ENCODE data around the gene KRT6C.
"Not testable (repeated sequence)": the region's sequence is repeated elsewhere in the genome, so short reads cannot be mapped to it uniquely, and the experiment has no call there.

KRT6C gene

GRCh38 chr12:52454411-52455201 lies 19.0 kb downstream of the KRT6C start:
- DNase-seq, result no peak

DNA sequence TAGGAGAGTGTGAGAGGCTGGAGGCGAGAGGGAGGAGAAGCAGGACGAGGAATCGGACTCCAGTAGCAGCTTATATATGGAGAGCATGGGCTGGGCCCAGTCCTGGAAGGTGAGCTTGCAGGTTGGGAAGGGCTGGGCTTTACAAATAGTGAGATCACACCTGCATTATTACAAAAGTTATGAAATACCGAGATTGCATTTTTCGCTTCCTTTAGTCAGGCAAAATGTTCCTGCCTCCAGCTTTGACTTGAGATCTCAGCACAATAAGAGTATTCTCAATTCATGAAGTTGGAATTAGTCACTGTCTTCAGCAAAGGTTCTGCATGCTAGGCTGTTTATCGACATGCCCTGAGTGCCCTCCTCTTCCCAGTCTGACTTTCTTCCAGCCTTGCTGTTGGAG lies 21.5 kb downstream of the KRT6C start, which contains the start of gene KRT6B:
KRT6B (minus strand) TSS at position 46 of the 400 bp plus-strand sequence. CDS start 68 bp downstream, outside the sequence.
- no peak for DNase-seq

DNA sequence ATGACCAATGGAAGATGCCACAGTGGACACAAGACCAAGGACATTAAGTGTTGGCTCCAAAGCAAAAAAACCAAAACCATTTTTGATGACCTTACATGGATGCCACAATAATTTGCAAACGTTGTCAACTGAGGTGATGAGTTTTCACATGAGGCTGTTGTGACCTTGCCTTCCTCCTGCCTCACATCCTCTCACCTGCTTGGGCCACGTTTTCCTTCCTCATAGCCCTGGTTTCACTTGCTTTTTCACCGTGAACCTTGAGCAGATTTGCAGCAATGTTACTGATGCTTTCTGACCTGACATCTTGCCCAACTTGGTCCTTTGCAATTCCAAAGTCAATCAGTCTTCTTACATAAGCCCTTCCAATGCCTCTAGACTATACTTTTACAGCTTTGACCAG lies 25.4 kb downstream of the KRT6C start:
- DNase-seq, result no peak

DNA sequence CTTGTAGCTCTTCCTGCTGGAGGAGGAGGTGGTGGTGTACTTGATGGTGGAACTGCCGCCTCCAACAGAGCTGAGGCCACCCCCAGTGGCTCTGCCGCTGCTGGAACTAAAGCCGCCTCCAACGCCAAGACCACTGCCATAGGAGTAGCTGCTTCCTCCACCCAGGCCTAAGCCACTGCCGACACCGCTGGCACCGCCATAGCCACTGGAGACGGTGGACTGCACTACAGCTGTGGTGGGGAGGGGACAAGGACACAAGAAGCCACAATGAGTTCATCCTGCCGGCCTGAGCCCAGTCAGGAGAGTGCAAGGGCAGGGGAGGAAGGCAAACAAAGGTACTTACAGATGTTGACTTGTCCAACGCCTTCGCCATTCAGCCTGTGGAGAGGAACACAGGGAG lies 26.4 kb downstream of the KRT6C start:
- DNase-seq, result not testable (repeated sequence)

DNA sequence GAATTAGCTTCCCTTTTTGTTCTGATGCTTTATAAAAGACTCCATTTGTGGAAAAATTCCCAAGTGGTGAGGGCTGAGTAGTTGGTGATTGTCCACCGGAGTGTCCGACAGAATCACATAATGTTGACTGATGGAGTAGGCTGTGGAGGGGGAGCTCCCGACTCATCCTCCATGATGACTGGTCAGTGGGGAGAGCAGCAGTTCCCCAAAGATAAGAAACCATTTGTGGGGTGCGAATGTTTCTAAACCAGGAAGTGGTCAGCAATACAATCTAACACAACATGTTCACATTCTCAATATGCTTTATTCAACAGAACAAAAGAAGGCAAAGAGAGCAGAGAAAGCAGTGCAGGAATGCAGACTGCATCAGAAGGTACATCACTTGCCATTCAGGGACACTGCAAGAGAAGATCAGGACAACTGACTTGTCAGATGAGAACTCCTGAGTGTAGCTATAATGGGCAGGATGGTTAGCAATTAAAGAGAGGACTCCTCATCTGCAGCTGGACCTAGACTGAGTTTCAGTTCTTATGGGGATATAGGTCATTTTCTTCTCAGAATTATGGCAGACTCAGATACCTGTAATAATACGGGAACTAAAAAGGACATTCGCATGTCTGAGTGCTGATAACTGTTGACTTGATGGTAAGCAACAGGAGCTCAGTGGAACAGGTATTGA lies 27.1 kb downstream of the KRT6C start:
- DNase-seq, result no peak

- no peak for DNase-seq
Observed at GRCh38 chr12:52445876-52446275, 27.7 kb downstream of the KRT6C start.

- no peak for DNase-seq
Observed at GRCh38 chr12:52444647-52445595, 28.7 kb downstream of the KRT6C start.

DNA sequence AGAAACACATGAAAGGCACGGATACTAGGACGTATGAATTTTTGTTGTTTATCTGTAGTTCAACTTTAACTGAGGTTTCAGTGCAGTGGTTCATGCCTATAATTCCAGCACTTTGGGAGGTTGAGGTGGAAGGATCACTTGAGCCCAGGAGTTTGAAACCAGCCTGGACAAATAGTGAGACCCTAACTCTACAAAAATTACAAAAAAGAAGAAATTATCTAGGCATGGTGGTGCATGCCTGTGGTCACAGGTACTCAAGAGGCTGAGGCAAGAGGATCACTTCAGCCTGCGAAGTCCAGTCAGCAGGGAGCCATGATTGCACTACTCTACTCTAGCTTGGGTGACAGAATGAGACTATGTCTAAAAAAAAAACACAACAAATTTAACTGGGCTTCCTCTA lies 29.6 kb downstream of the KRT6C start:
- no peak for DNase-seq

- no peak for DNase-seq
Observed at GRCh38 chr12:52442600-52443061, 31.0 kb downstream of the KRT6C start.

- no peak for DNase-seq
Observed at GRCh38 chr12:52441320-52441911, 32.2 kb downstream of the KRT6C start.

DNA sequence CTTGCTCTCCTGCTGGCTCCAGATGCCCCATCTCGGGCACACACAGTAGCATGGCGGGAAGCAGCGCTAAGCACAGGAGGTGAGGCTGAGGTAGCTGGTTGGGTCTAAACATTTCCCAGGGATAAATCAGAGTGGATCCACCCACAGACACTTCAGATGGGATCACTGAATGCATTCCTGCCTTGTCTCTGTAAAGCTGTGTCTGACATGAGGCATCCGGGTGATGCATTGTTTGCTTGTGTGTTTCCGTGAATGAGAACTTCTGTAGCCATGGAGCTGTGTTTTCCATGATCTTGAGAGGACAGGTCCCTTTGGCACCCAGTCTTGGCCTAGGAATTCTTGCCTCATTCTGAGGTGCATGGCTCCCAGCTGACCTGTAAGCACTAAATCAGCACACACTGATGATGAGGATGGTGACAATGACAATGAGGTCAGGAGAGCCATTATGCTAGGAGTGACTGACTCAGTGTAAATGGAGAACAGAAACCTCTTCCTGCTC lies 32.7 kb downstream of the KRT6C start:
- DNase-seq, result no peak

- DNase-seq, result no peak
Observed at GRCh38 chr12:52439845-52440244, 33.8 kb downstream of the KRT6C start.

DNA sequence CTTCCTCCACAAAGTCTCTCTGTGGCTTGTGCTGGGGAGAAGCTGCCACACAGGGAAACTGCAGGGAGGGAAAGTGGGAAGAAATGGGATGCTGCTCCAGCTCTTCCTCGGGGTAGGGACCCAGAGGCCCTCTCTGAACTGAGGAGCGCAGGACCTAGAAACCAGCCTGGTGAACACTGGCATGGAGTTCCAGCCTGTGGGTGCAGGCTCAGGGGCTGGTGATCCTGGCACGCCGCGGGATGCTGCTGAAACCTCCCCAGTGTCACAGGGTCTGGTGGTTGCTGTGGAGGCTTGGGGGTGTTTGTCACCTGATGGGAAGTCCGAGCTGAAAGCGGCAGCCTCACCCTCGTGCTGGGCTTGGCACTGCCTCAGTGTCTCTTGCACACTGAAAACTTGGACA lies 34.2 kb downstream of the KRT6C start:
- DNase-seq, result no peak

DNA sequence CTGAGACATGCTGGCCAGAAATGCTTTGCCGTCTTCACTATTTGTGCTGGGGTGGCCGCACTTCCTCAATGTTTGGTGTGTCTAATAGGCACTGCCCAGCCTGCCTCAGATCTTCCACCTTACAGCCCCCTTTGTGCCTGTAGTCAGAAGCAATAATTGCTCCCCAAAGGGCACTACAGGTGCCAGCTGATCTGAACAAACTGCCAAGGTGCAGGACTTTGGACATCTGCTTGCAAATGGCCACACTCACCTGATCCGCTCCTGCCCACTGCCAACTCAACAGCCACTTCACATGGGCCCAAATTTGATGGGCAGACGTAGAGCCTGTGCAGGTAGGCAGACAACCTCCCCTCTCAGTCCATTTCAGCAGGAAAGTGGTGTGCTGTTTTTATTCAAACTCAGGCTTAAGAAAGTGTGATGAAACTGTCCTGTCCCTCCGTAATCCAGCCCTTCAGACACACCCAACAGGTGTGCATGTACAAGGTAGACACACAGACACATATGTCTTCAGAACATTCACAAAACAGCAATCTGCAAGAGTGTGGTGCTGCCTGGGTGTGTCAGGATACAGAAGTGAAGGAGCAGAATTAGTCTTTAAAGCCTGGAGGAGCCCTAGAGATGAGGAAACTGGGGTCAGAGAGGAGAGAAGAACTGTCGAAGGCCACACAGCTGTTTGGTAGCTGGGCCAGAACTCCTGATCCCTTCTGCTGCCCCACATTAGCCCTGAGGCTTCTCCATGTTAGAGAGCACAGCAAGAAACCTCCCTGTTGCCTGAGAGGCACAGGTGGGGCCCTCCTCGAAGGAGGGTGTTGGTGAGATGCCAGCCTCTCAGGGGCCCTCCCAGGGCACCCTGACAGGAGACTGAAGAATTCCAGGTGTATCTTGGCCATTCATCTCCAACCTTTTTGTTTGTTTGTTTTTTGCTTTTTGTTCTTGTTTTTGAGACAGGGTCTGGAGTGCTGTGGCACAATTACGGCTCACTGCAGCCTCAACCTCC lies 35.0 kb downstream of the KRT6C start:
- DNase-seq, result no peak

DNA sequence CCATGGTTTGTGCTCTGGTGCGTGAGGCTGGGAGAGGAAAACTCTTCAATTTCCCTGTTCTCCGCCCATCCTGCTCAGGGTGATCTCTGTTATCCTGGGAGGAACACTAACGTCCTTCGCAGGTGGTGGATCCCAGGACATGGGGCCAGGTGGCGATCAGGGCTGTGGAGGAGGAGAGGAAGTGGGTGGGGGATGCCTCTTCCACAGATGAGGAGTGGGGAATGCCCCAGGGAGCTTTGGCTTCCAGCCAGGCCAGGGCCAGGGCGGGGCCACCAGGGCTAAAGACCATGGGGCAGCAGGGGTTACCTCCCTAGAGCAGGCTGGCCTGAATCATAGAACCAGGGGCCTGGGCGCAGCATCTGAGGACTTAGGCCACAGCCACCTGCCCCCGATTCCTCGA lies 36.1 kb downstream of the KRT6C start:
- DNase-seq, result no peak

DNA sequence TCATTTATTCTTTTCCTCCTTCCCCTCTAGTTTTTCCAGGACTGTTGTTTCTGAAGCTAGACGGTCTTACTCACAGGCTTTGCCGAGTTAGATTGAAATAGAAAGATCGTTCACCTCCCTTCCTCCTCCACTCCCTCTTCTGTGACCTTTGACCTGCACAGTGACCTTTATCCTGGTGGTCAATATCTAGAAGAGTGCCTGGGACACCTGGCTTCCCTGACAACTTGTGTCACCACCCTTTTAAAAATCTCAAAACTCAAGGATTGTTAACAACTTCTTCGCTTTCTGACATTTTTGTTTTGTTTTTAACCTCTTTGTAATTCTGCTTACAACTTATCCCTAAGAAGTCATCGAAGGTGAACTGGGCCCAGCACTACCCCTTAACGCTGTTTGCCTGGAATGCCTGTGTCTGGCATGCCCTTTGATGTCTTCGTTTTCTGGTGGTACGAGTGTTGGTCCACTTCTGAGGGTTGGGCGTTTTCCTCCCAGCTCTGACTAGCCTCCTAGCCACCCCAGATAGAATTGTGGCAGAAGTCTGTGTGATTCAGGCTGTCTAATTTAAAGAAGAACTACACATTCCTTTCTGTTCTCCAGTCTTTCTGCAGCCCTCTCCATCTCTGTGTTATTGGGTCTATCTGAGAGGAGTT lies 36.7 kb downstream of the KRT6C start:
- no peak for DNase-seq

DNA sequence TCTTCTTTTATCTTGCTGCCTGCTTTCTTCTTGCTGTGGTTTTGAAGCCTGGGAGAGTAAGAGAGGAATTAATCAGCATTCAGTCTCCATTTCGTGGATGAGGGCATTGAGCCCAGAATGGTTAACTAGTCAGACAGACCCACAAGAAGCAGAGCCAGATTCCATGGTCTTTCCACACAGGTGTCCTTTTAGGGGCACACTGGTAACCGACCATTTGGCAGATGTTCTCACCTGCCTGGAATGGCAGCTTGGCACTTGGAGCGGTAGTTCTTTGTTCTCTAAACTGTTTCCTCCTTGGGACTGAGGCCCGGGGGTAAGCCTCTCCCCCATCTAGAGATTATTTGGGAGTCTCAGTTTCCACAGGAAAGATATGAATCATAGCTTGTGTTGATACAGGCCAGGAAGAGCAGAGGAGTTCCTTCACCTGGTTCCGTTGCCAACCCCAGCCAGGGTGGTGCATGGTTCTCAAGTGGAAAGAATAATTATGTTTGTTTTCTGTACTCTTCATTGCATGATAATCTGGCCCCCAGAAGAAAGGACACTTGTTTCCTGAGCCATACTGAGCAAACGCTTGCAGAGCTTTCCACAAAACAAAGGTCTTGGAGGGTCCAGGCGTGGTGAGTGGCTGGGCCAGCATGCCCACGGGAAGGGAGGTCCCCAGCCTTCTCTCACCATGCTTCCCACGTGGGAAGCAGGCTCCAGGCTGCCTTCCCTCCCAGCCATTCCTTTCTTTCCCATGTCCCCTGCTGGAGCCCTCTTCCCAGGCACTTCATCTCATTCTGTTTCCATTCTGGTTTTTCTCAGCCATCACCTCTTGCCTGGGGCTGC lies 37.4 kb downstream of the KRT6C start:
- no peak for DNase-seq

DNA sequence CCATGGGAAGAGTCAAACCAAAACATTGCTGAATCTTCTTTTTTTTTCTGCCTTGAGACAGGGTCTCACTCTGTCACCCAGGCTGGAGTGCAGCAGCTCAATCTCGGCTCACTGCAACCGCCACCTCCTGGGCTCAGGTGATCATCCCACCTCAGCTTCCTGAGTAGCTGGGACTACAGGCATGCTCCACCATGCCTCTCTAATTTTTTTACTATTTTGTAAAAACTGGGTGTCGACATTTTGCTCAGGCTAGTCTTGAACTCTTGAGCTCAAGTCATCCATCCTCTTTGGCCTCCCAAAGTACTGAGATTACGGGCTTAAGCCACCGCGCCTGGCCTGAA lies 38.0 kb downstream of the KRT6C start:
- DNase-seq, result no peak

GRCh38 chr12:52434760-52435530 lies 38.7 kb downstream of the KRT6C start:
- DNase-seq, result no peak

All from CD4-positive, alpha-beta T cell treated with Interleukin-15 for 1 hour (primary cell).